Measurements from ENCODE around the gene ABCC8.

Gene ABCC8
- 0 to 0.17 (median 0) reads per million in 3 donors for total RNA-seq

GRCh38 chr11:17476317-17477083 lies at the start of gene ABCC8:
Gene ABCC8, minus strand, starts transcription at chr11:17476845. Its CDS starts 69 bp downstream, at chr11:17476776.
- Histone ChIP-seq H3K27ac (ENCODE audit: insufficient read depth, low read length, poor library complexity, severe bottlenecking) (no peak within 1 kb of the TSS), H3K4me1 (ENCODE audit: control insufficient read depth, insufficient read depth, low read length, poor library complexity, severe bottlenecking) (no peaks in the 10 kb centered on the region), H3K27me3 (replicated peaks; ENCODE audit: control insufficient read depth, insufficient read depth, low read length, poor library complexity, severe bottlenecking) (no peaks in the 10 kb centered on the region), H3K4me3 (ENCODE audit: insufficient read depth, low read depth, low read length, poor library complexity, severe bottlenecking) (no peak within 1 kb of the TSS), H3K9me3 (ENCODE audit: control insufficient read depth, low read length) (no peaks in the 10 kb centered on the region), H3K36me3 (ENCODE audit: control insufficient read depth, insufficient read depth, low read length) (no peaks in the 10 kb centered on the region)
- DNase-seq = no peak

DNA sequence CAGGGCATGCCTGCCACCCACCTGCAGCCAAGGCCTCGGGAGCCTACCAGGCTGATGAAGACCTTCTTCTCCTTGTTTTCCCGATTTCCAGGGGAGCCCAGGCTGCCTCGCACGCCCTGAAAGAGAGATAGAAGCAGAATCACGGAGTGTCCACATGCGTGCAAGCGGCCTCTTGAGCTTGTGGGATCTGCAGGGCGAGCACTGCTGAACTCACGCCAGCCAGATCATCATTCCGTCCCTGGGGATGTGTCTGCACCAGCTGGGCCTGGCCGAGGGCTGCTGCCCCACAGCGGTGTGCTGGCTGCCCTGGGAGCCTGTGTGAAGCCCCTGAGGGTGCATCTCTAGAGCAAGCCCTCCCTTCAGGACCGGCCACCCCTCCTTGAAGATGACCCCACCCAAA lies 49.7 kb upstream of the ABCC8 start:
- Histone ChIP-seq H3K27ac (ENCODE audit: insufficient read depth, low read length, poor library complexity, severe bottlenecking) (no peak overlapping the region), H3K4me3 (ENCODE audit: insufficient read depth, low read depth, low read length, poor library complexity, severe bottlenecking) (no peak overlapping the region), H3K27me3 (replicated peaks; ENCODE audit: control insufficient read depth, insufficient read depth, low read length, poor library complexity, severe bottlenecking) (no peaks in the 10 kb centered on the region), H3K4me1 (ENCODE audit: control insufficient read depth, insufficient read depth, low read length, poor library complexity, severe bottlenecking) (no peaks in the 10 kb centered on the region), H3K9me3 (ENCODE audit: control insufficient read depth, low read length) (no peaks in the 10 kb centered on the region), H3K36me3 (ENCODE audit: control insufficient read depth, insufficient read depth, low read length) (no peaks in the 10 kb centered on the region)
- DNase-seq = no peak

- Histone ChIP-seq H3K9me3 (ENCODE audit: control insufficient read depth, low read length) (no peaks in the 10 kb centered on the region), H3K27ac (ENCODE audit: insufficient read depth, low read length, poor library complexity, severe bottlenecking) (no peak overlapping the region), H3K4me3 (ENCODE audit: insufficient read depth, low read depth, low read length, poor library complexity, severe bottlenecking) (no peak overlapping the region), H3K27me3 (replicated peaks; ENCODE audit: control insufficient read depth, insufficient read depth, low read length, poor library complexity, severe bottlenecking) (no peaks in the 10 kb centered on the region), H3K36me3 (ENCODE audit: control insufficient read depth, insufficient read depth, low read length) (no peaks in the 10 kb centered on the region), H3K4me1 (ENCODE audit: control insufficient read depth, insufficient read depth, low read length, poor library complexity, severe bottlenecking) (no peaks in the 10 kb centered on the region)
- DNase-seq = no peak
Observed at GRCh38 chr11:17525570-17525969, 48.9 kb upstream of the ABCC8 start.

DNA sequence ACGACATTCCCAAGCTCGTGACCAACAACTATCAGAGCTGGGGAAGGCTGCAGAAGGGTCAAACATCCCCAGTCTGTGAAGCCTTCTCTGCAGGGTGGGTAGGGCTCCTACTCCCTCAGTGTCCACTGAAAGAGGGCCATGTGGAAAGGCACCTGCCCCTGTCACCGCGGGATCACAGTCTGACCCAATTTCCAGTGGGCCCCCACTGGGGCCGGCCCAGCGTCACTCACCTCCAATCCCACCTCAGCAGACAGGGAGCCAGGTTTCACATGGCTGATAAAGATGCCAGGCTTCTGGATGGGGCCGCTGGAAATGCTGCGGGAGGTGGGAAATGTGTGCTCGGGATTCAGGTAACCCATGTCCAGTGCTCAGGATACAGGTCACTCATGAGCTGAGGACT lies 47.6 kb upstream of the ABCC8 start:
- Histone ChIP-seq H3K27me3 (replicated peaks; ENCODE audit: control insufficient read depth, insufficient read depth, low read length, poor library complexity, severe bottlenecking) (no peaks in the 10 kb centered on the region), H3K9me3 (ENCODE audit: control insufficient read depth, low read length) (no peaks in the 10 kb centered on the region), H3K4me3 (ENCODE audit: insufficient read depth, low read depth, low read length, poor library complexity, severe bottlenecking) (no peak overlapping the region), H3K27ac (ENCODE audit: insufficient read depth, low read length, poor library complexity, severe bottlenecking) (no peak overlapping the region), H3K36me3 (ENCODE audit: control insufficient read depth, insufficient read depth, low read length) (no peaks in the 10 kb centered on the region), H3K4me1 (ENCODE audit: control insufficient read depth, insufficient read depth, low read length, poor library complexity, severe bottlenecking) (no peaks in the 10 kb centered on the region)
- DNase-seq = no peak

DNA sequence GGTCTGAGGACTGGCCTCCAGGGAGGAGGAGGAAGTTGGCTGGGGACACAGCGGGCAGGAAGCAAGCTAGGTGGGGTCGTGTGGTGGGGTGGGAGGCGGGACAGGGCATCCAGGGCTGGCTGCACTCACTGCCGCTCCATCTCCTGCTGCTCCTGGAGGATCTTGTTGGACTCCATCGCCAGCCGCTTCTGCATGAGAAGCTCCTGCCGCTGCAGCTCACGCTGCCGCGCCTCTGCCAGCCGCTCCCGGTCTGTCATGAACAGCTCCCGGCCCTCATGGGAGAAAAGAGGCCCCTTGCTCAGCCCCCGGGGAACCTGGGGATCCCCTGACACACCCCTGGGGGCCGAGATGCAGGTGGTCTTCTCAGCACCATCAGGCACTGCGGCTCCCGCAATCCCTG lies 46.0 kb upstream of the ABCC8 start:
- no peak overlapping the region for H3K4me3 ChIP-seq (ENCODE audit: insufficient read depth, low read depth, low read length, poor library complexity, severe bottlenecking)
- H3K9me3 ChIP-seq (ENCODE audit: control insufficient read depth, low read length) = no peaks in the 10 kb centered on the region
- no peaks in the 10 kb centered on the region for H3K36me3 ChIP-seq (ENCODE audit: control insufficient read depth, insufficient read depth, low read length)
- H3K4me1 ChIP-seq (ENCODE audit: control insufficient read depth, insufficient read depth, low read length, poor library complexity, severe bottlenecking) = no peaks in the 10 kb centered on the region
- H3K27ac ChIP-seq (ENCODE audit: insufficient read depth, low read length, poor library complexity, severe bottlenecking) = no peak overlapping the region
- no peaks in the 10 kb centered on the region for H3K27me3 ChIP-seq (replicated peaks; ENCODE audit: control insufficient read depth, insufficient read depth, low read length, poor library complexity, severe bottlenecking)
- no peak for DNase-seq

GRCh38 chr11:17521106-17521900 lies 44.7 kb upstream of the ABCC8 start:
- no peak overlapping the region for H3K4me3 ChIP-seq (ENCODE audit: insufficient read depth, low read depth, low read length, poor library complexity, severe bottlenecking)
- H3K9me3 ChIP-seq (ENCODE audit: control insufficient read depth, low read length) = no peaks in the 10 kb centered on the region
- no peak overlapping the region for H3K27ac ChIP-seq (ENCODE audit: insufficient read depth, low read length, poor library complexity, severe bottlenecking)
- no peaks in the 10 kb centered on the region for H3K36me3 ChIP-seq (ENCODE audit: control insufficient read depth, insufficient read depth, low read length)
- no peaks in the 10 kb centered on the region for H3K27me3 ChIP-seq (replicated peaks; ENCODE audit: control insufficient read depth, insufficient read depth, low read length, poor library complexity, severe bottlenecking)
- DNase-seq = no peak
- no peaks in the 10 kb centered on the region for H3K4me1 ChIP-seq (ENCODE audit: control insufficient read depth, insufficient read depth, low read length, poor library complexity, severe bottlenecking)

DNA sequence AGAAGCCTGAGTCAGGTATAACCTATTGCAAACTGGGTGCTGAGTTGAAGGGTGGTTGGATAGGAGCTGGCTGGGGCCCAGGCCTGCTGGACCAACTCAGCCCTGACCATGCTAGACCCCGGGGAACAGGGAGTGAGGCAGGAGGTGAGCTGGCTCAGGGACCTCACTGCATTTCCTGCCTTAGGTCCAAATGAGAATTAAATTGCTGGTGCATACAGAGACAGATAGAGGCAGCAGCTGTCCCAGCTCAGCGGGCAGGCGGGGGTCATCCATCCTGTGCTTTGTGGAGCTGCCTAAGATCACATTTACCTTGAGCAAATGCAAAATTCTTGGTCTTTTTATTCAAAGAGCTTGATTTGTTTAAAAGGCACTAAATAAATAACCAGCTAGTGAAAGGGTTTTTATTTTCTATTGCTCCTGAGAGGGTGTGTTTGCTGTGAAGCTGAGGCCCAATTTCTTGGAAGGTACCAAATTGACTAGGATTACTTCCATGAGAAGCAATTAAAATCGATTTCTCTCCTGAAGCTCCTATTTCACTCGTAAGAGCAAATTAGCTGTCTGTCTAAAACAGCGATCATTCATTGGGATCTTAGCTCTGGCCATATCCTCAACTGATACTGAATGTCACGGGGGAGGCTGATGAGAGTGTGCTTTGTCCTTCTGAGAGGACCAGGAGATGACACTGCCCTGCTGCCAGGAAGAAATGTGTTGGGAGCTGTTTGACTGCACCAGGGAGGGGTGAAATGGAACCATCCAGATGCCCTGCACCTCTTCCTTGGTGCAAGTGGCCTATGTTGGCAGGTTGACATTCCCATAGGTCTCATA lies 42.6 kb upstream of the ABCC8 start:
- Histone ChIP-seq H3K4me1 (ENCODE audit: control insufficient read depth, insufficient read depth, low read length, poor library complexity, severe bottlenecking) (no peaks in the 10 kb centered on the region), H3K36me3 (ENCODE audit: control insufficient read depth, insufficient read depth, low read length) (no peaks in the 10 kb centered on the region), H3K27ac (ENCODE audit: insufficient read depth, low read length, poor library complexity, severe bottlenecking) (no peak overlapping the region), H3K4me3 (ENCODE audit: insufficient read depth, low read depth, low read length, poor library complexity, severe bottlenecking) (no peak overlapping the region), H3K9me3 (ENCODE audit: control insufficient read depth, low read length) (no peaks in the 10 kb centered on the region), H3K27me3 (replicated peaks; ENCODE audit: control insufficient read depth, insufficient read depth, low read length, poor library complexity, severe bottlenecking) (no peaks in the 10 kb centered on the region)
- no peak for DNase-seq

DNA sequence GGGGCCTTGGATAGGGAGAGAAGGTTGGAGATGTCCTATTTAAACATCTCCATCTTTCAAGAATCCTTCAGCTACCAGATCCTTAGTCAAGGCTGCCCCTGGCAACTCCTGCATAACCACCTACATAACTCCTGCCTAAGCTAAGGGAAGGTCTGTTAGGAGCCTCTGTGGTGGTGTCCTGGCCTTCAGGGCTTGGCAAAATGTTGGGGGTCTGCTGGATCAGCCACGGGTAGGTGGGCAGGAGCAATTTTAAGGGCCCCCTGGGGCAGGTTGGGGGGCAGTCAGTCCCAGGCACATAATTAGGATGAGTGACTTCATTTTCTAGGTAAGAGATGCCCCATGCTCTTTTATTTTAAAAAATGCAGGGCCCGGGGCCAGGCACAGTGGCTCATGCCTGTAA lies 41.7 kb upstream of the ABCC8 start:
- Histone ChIP-seq H3K4me1 (ENCODE audit: control insufficient read depth, insufficient read depth, low read length, poor library complexity, severe bottlenecking) (no peaks in the 10 kb centered on the region), H3K4me3 (ENCODE audit: insufficient read depth, low read depth, low read length, poor library complexity, severe bottlenecking) (no peak overlapping the region), H3K27me3 (replicated peaks; ENCODE audit: control insufficient read depth, insufficient read depth, low read length, poor library complexity, severe bottlenecking) (no peaks in the 10 kb centered on the region), H3K9me3 (ENCODE audit: control insufficient read depth, low read length) (no peaks in the 10 kb centered on the region), H3K27ac (ENCODE audit: insufficient read depth, low read length, poor library complexity, severe bottlenecking) (no peak overlapping the region), H3K36me3 (ENCODE audit: control insufficient read depth, insufficient read depth, low read length) (no peaks in the 10 kb centered on the region)
- no peak for DNase-seq

- no peaks in the 10 kb centered on the region for H3K9me3 ChIP-seq (ENCODE audit: control insufficient read depth, low read length)
- DNase-seq = no peak
- H3K4me1 ChIP-seq (ENCODE audit: control insufficient read depth, insufficient read depth, low read length, poor library complexity, severe bottlenecking) = no peaks in the 10 kb centered on the region
- H3K27ac ChIP-seq (ENCODE audit: insufficient read depth, low read length, poor library complexity, severe bottlenecking) = no peak overlapping the region
- H3K27me3 ChIP-seq (replicated peaks; ENCODE audit: control insufficient read depth, insufficient read depth, low read length, poor library complexity, severe bottlenecking) = no peaks in the 10 kb centered on the region
- H3K4me3 ChIP-seq (ENCODE audit: insufficient read depth, low read depth, low read length, poor library complexity, severe bottlenecking) = no peak overlapping the region
- no peaks in the 10 kb centered on the region for H3K36me3 ChIP-seq (ENCODE audit: control insufficient read depth, insufficient read depth, low read length)
Observed at GRCh38 chr11:17517186-17517585, 40.5 kb upstream of the ABCC8 start.
